Measurements from ENCODE around the gene BMPR1A.
"Not testable (repeated sequence)": the region's sequence is repeated elsewhere in the genome, so short reads cannot be mapped to it uniquely, and the experiment has no call there.

BMPR1A gene

DNA sequence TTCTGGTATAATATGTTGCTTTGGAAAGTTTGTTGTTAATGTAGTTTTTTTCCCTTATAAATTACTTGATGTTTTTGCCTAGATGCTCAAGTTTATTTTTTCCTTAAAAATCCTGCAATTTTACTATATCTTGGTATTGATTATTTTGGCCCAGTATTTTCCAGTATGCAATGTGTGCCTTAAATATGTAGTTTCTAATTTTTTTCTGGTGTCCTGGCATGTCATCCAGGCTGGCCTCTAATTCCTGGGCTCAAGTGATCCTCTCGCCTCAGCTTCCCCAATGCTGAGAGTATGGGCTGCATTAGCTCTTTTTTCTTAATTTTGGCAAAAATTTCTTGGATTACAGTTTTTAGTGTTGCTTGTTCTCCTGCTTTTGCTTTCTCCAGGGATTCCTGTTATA, 57.6 kb downstream of the BMPR1A start:
- DNase-seq = no peak

DNA sequence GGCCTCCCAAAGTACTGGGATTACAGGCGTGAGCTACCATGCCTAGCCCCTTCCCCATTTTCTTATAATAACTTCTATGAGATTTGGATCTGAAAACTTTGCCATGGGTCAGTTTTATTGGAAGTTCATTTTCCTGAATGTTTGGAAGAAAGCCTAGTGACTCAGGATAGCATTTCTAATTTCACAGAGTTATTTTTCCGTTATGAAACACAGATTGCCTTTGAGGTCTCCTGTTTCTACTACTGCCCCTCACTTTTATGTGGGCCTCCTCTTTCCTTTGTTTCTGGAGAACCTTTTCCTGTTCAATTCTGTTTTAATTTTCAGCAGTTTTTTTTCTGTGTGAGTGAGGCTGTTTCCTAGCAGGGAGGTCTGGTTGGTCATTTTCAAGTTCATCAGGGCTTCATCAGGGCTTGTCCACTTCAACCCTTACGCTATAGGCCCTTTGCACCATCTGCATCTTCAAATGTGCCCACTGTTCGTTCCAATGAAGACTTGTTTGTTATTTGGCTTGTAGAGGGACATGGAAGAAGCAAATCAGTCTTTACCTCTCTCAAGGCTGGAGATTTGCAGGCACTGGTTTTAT, 58.7 kb downstream of the BMPR1A start:
- no peak for DNase-seq

DNA sequence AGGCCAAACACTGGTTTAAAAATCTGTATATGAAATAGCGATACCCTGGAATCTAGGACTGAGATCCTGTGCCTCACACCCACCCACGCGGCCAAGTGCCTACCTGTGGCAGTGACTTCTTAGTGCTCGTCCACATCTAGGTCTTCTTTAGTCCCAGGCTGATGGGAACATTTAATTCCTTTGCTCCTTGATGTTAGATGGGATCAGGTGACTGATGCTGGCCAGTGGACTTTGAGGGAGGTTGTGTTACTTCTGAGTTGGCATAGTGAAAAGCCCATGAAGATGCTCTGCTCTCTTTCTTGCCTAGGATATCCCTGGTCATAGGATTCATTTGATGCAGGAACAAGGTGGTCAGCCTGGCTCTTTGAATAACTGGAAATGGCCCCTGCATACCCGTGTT, 59.2 kb downstream of the BMPR1A start:
- no peak for DNase-seq

DNA sequence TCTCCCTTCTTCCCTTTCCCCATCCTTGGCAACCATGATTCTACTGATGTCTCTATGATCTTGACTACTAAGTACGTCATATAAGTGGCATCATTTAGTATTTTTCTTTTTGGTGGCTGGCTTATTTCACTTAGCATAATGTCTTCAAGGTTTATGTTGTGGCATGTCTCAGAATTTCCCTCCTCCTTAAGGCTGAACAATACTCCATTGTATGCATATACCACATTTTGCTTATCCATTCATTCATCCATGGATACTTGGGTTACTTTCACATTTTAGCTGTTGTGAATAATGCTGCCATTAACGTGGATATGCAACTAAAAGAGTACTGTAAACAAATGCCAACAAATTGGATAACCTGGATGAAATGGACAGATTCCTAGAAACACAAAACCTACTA, 60.8 kb downstream of the BMPR1A start:
- DNase-seq = no peak

DNA sequence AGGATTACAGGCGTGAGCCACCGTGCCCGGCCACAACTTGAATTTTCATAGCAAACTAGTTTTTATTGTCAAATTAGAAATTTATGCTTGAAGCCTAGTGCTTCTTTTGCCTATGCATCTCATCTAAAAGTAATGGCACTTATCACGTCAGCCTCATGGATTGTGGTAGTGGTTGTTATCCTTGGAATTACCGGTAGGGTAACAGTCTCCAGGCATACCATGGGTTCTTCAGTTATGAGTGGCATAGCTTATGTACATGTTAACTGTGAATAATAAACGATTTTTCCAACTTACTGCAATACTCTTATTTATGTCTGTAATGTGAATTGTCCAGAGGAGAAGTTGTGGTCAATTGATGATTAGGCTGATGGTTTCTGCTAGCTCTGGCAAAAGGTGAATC, 63.1 kb downstream of the BMPR1A start:
- no peak for DNase-seq

DNA sequence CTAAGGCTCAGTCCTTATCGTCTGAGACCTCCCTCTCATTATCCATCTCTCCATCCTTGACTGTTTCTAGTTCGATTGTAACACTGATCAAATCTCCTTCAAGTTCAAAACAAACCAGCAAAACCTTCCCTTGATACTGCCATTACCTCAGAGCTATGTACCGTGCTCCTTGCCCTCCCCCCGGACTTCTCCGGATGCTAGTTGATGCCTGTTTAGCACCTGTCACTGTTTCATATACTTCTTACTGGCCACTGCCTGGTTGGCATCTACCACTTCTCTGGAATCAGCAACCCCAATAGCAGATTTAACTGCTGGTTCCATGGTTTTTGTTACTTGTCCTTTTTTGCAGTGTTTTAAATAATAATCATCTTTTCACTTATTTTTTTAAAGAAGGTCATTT, 64.1 kb downstream of the BMPR1A start:
- no peak for DNase-seq

DNA sequence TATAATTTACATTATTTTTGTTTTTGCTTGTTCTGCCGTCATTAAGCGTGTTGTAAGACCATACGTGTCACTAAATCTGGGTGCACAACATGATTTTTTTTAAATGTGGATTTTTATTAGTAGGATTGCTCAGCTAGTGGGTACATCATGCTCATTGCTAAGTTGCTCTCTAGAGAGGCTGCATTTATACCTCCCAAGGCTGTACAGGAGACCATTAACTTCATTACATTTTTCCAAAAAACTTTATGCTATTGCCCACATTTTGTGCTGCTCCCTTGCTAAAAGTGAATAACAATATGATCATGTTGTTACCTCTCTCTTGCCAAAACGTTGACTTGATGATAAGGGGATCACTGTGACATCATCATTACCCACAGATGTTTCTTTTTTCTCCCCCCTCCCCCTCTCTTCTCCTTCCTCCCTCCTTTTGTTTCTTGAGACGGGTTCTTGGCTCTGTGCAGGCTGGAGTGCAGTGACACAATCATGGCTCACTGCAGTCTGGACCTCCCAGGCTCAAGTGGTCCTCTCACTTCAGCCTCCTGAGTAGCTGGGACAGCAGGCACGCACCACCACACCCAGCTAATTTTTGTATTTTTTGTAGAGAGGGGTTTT, 65.1 kb downstream of the BMPR1A start:
- no peak for DNase-seq

DNA sequence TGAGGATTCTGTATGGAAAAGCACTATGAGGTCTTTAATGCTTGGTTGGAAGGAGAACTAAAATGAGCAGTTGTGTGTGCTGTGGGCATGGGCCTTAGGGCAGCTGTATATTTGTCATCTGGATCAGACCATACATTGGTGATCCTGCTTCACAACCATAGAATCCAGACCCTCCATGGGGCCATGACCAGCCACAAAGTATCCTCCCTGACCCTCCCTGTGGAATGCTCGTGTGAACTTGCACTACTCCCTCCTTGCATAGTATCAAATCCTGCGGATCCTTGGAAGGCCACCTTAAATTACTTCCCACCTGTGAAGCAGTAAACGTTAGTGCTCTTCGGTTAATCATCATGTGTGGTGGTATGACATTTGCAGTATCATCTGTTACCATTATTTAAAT, 67.1 kb downstream of the BMPR1A start:
- DNase-seq = no peak

DNA sequence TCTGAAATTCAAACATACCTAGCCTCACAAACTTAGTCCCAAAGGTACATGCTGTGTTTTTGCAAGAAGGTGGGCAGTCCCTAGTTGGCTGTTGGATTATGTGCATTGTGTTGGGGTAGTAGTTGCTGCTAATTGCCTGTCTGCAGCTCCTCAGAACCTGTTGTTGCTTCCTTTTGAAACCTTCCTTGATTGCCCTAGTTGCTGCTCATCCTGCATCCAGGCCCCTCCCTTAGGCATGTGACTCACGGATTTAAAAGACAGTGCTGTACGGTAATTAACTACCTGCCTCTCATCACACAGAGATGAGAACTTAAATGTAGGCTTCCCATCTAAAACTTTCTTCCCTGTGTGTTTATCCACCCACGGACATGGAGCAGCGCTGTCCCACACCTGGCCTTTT, 67.7 kb downstream of the BMPR1A start:
- no peak for DNase-seq

DNA sequence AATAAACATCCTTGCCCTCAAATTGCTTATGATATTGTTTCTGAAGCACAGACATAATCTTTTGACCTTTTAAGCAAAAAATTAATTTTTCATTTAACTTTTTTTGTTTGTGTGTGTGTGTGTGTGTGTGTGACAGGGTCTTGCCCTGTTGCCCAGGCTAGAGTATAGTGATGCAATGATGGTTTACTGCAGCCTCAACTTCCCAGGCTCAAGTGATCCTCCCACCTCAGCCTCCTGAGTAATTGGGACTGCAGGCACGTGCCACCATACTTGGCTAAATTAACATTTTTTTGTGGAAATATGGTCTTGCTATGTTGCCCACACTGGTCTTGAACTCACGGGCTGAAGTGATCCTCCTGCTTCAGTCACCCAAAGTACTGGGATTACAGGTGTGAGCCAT, 68.9 kb downstream of the BMPR1A start:
- DNase-seq = no peak

DNA sequence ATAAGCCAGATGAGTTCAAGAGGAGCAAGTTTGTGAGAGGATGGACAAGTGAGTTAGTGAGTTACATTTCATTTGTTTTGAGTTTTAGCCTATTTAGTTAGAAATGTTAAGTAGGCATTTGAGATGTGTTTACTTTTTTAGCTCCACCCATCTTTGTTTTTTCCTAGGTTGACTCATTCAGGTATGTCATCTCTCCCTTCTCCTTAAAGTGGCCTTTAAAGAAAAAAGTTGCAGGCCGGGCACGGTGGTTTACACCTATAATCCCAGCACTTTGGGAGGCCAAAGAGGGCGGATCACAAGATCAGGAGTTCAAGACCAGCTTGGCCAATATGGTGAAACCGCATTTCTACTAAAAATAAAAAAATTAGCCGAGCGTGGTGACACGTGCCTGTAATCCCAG, 71.2 kb downstream of the BMPR1A start:
- DNase-seq = no peak

DNA sequence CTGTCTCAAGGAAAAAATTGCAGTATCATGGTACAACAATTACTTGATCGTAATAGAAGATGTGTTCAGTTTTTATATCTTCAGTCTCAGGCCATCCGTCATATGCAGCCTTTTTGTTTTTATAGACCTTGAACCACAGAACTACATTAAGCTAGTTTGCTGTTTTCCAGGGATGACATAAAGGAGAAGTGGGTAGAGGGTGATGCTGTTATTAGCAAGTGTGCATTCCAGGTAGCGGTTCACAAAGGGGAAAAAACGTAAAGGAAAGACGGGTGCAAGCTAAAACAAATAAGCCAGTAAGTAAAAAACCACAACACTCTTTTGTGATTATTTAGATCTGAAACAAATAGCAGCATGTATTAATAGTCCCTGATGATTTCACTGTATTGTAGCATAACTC, 71.7 kb downstream of the BMPR1A start:
- DNase-seq = no peak

DNA sequence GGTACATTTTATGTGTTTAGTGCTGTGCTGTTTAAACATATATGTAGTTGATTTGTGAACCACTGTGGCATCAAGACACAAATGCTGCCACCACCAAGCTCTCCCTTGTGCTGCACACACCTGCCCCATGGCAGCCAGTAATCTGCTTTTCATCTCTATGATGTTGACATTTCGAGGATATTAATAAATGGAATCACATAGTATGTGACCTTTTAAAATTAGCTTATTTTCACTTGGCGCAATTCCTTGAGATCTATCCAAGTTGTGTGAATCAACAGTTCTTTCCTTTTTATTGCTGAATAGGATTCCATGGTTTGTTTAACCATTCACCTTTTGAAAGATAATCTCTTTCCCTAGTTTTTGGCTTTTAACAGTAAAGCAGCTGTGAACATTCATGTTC, 73.1 kb downstream of the BMPR1A start:
- no peak for DNase-seq

DNA sequence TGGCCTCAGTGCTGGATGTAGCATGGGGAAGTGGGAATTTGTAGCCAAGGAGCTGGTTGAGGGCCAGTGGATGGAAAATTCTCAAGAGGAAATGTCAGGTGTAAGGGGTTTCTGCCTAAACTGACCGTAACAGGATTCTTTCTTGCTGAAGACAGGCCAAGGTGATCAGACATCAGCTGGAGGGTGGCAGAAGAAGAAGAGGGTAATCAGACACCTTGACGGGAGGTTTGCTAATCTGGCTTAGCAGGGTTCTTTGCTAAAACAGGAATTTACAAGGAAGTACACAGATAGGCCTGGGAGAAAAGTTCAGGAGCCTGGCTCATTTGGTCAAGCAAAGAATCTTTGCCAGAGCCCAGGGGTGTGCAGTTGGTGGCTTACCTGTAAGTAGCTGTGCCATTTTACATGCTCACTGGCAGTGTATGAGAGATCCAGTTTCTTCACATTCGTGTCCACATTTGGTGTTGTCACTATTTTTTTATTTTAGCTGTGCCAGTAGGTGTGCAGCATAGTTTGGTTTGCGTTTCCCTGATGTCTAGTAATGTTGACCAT, 73.7 kb downstream of the BMPR1A start:
- no peak for DNase-seq

DNA sequence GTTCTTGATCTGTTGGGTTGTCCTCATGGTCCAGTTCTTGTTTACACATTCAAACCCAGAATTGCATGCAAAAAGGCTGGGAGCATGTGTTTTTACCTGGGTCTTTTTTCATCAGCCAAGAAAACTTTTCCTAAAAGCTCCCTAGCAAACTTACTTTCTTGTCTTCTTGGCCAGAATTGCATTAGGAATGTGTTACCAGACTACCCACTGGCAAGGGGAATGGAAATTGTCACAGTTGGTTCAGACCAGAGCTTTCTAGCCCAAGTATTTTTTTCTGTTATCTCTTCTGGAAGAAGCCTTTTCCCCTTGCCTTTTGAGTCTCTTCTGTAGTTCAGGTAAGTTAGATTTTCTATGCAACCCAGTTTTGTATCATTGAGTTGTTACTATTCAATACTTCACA, 77.5 kb downstream of the BMPR1A start:
- DNase-seq = no peak

DNA sequence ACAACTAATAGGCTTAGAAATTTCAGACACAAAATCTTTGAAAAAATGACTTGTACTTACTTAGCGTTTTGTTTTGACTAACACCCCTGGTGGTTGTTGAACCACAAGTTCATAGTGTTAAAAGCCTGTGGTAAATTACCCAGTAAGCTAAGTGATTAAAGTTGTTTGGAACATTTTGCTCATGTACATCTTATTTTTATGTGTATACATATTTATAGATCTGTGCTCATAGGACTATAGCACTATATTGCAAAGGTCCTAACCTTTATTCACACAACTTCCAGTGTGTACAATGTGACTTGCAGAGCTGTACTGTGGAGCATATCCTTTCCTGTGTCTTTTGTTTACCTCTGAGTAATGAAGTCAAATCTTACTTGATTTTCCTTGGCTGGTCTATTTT, 79.6 kb downstream of the BMPR1A start:
- DNase-seq = no peak

DNA sequence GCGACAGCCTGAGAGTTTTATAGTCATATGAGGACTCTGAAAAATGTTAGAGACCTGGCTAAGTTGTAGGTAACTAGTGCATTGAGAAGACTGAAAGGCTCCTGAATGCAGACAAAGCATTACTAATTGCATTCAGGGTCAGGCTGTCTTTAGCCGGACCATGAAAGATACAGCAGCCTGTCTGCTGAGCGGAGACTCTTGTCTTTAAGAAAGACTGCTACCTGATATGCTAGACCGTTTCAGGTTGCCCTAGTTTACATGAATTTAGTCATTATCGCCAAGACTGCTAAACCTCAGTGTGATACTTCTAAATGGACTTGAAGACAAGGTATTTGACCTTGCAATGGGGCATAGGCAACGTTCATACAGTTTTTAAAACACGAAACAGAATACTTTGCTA, 81.2 kb downstream of the BMPR1A start:
- no peak for DNase-seq

DNA sequence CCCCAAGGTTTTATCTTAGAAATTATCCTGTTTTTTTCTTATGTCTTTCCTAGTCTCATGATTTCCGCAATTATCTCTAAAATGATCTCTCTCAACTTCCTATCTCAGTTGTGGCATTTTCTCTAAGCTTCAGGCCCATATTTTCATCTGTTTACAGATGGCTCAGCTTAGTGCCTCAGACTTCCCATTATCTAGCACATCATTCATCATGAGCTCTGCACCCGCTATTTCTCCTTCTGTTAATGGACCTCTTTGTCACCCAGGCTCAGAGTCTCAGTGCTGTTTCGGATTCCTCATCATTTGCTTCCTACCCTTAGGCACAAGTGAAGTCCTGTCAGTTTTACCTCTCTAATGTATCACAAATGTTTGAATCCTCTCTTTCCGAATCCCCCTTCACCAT, 84.1 kb downstream of the BMPR1A start:
- no peak for DNase-seq

DNA sequence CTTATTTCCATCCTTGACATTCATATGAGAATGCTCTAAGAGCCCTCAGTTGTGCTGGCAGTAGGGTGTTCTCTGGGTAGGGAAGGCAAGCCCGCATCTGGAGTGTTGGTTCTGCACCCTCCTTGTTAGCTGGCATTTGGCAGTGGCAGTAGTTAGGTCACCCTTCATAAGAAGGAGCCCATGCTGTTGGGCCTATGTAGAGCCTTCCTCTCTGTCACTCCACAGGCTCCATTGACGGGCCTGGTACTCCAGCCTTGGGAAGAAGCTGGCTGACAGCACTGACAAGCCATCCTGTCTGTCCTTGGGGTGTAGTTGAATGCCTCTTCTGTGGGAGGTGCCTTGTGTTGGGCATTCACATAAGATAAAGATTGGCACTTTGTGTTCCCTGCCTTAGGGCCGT, 89.7 kb downstream of the BMPR1A start:
- DNase-seq = no peak

DNA sequence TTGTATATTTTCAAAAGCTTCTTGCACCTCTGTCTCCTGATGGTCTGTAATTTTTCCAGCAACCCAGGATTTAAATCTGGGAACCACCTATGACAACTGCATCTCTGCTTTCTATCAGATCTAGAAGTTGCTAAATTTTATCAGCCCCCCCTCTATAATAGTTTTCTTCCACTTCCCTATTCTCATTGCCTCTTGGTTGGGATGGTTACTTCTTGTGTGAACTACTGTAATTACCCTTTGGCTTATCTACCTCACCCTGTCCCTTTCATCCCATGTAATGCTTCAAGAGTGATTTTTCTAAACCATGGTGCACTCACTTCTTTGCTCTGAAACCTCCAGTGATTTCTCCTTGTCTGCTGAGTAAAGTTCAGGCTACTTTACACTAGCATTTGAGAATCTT, 92.3 kb downstream of the BMPR1A start:
- no peak for DNase-seq

DNA sequence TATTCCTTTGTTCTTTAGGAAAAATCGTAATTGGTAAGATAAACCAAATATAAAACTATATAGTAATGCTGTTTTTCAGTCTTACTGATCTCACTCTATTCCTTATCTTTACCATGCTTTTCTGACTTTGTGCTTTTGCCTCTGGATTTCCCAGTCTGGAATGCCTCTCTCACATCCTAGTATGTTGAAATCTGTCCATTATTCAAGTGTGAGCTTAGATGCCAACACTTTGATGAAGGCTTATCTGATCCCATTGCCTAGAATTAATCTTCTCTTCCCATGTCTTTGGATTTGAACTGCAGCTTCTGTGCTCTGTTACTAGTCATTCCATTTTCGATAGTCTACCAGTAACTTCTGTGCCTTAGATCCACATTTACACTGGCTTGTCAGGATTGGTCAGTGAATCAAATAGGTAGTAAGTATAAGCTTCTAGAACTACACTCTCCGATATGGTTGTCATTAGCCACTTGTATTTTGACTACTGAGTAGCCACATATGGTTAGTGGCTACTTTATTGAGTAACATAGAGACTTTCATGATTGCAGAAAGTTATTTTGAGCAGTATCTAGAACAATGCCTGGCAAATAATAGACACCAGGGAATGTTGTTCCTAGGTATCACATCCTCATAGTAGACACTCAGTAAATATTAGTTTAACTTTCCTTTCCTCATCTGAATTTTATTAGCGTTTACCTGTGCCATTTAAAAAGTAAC, 92.9 kb downstream of the BMPR1A start:
- DNase-seq = no peak

DNA sequence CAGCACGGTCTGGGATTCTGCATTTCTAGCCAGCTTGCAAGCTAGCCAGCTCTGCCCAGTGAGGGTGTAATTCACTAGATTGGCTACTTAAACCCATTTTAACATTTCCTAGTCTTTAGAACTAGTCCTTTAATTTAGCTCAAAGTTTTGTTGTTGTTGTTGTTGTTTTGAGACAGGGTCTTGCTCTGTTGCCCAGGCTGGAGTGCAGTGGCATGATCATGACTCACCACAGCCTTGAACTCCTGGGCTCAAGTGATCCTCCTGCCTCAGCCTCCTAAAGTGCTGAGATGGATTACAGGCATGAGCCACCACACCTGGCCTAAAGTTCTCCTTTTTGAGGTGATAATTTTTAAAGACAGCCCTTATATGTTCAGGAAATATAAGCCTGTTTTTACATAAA, 94.1 kb downstream of the BMPR1A start:
- DNase-seq = no peak

DNA sequence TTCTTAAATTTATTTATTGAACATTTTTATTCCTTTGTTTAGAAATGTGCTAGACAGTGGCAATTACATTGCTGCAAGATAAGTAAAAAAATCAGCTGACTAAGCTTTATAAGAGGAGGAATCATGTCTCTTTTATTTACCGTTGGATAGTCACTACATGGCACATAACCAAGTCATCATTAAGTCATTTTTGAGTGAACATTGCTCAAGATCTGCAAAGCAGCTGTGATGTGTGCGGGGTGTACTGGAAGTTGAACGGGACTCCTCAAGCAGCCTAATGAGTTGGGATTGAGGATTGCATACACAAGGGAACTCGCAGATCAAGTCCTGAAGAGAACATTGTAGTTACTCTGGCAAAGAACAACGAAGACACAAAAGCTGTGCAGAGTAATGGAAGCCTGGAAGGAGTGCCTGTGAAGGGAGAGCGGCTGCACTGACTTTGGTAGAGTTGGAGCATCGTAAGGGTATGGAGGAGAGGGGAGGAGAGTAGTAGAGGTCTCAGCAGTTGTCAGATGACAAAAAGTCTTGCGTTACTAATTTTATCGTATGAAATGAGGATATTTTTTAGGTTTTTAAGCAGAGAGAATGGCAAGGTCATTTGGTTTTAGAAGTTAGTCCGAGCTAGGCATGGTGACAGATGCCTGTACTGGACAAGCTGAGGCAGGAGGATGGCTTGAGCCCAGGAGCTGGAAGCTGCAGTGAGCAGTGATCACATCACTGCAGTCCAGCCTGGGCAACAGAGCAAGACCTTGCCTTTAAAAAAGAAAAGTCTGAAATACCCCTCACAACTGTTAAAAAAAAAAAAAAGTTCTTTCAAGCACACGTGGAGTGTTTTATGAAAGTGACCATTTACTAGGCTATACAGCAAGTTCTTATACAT, 95.1 kb downstream of the BMPR1A start:
- no peak for DNase-seq

DNA sequence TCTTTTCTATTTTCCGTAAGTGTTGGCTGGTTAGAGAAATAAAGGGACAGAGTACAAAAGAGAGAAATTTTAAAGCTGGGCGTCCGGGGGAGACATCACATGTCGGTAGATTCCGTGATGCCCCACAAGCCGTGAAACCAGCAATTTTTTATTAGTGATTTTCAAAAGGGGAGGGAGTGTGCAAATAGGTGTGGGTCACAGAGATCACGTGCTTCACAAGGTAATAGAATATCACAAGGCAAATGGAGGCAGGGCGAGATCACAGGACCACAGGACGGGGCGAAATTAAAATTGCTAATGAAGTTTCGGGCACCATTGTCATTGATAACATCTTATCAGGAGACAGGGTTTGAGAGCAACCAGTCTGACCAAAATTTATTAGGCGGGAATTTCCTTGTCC, 97.2 kb downstream of the BMPR1A start:
- not testable (repeated sequence) for DNase-seq
